Peyer's patch (tissue), 4 donors: ENCODE measurements around the gene CARM1. TPM values are rescaled to one million over a fixed set of nuclear protein-coding genes. Genes with fewer than 3 reads are reported as not detected.

Experiments used
- DNase-seq, 3 donors: peaks; one replicate each; pipeline ENCODE4 v3.0.0-alpha.2; 2017 to 2019
- H3K27ac ChIP-seq, 4 donors: fragments of 200-600 bp; sonication (generic); one replicate each; pipeline ENCODE4 v1.5.1; 2016 to 2019
- H3K27me3 ChIP-seq, 2 donors: fragments of 200-600 bp; sonication (generic); one replicate each; pipeline ENCODE4 v1.5.1; 2019
- H3K36me3 ChIP-seq, 3 donors: fragments of 200-600 bp; sonication (generic); one replicate each; pipeline ENCODE4 v1.5.1; 2016 to 2019
- H3K4me1 ChIP-seq, 4 donors: fragments of 200-600 bp; sonication (generic); one replicate each; pipeline ENCODE4 v1.5.1; 2016 to 2019
- H3K4me3 ChIP-seq, 4 donors: fragments of 200-600 bp; sonication (generic); 1 replicate in 3 of 4; 2 replicates in 1 of 4; pipeline ENCODE4 v1.5.1; 2016 to 2019; ENCODE audit warnings: mild to moderate bottlenecking in 1 of 4
- H3K9me3 ChIP-seq, 4 donors: fragments of 200-600 bp; sonication (generic); one replicate each; pipeline ENCODE4 v1.5.1; 2016 to 2019; ENCODE audit warnings: mild to moderate bottlenecking in 1 of 4
- CTCF ChIP-seq, 6 experiments: fragments of 450-650 bp in 4 of 6; fragments of 200-600 bp in 2 of 6; sonication (generic) in 1 of 6; IDR thresholded peaks; one replicate each; pipeline ENCODE4 v1.5.1; 2017 to 2019; ENCODE audit warnings: antibody characterized with exemption in 6 of 6, mild to moderate bottlenecking in 3 of 6, moderate library complexity in 1 of 6
- POLR2A ChIP-seq, 2 donors: fragments of 450-650 bp; IDR thresholded peaks; one replicate each; pipeline ENCODE4 v1.5.1; 2017; ENCODE audit warnings: antibody characterized with exemption in 2 of 2, mild to moderate bottlenecking in 2 of 2, moderate library complexity in 2 of 2
- total RNA-seq, 4 donors: library from RNA; depleted of rRNA; stranded (reverse); fragments of >200 nt; gene quantifications; one replicate each; pipeline ENCODE4 v1.1.0, GENCODE V29; 2016

CARM1 gene
- total RNA-seq, 4 donors from 2014 or later = 23.8 to 40.6 (median 29.7) TPM

- TF ChIP-seq CTCF (IDR thresholded peaks at IDR 0.05) = no peak
- TF ChIP-seq POLR2A (IDR thresholded peaks at IDR 0.05) = peak; percentile 88 to 92
- H3K9me3 ChIP-seq = no peaks in the 10 kb centered on the region
- peak within 1 kb of the TSS; percentile 88 to 96 (median 92) for H3K27ac ChIP-seq
- peaks cover 0 to 27% (median 12%) of the 10 kb centered on the region in 4 donors for H3K4me1 ChIP-seq
- peak within 1 kb of the TSS; percentile 65 to 97 (median 88) for H3K4me3 ChIP-seq
- H3K27me3 ChIP-seq = no peaks in the 10 kb centered on the region
- H3K36me3 ChIP-seq = no peaks in the 10 kb centered on the region
- peak; percentile 93 to 99 (median 98) for DNase-seq
Observed at GRCh38 chr19:10960314-10961072, 89.1 kb downstream of the CARM1 start, which contains the start of gene SMARCA4. Gene SMARCA4, plus strand, starts transcription at chr19:10961030. Its CDS starts 23,122 bp downstream, at chr19:10984152.

GRCh38 chr19:10961073-10961860 is 89.9 kb downstream of the CARM1 start:
- peak overlapping the region; percentile 65 to 97 (median 88) for H3K4me3 ChIP-seq
- peak overlapping the region; percentile 88 to 96 (median 92) for H3K27ac ChIP-seq
- H3K4me1 ChIP-seq = peaks cover 0 to 27% (median 12%) of the 10 kb centered on the region in 4 donors
- H3K9me3 ChIP-seq = no peaks in the 10 kb centered on the region
- H3K27me3 ChIP-seq = no peaks in the 10 kb centered on the region
- no peak for TF ChIP-seq POLR2A (IDR thresholded peaks at IDR 0.05)
- no peak for TF ChIP-seq CTCF (IDR thresholded peaks at IDR 0.05)
- peak in 2 of 3 donors; percentile 55 to 60 for DNase-seq
- H3K36me3 ChIP-seq = no peaks in the 10 kb centered on the region

- DNase-seq = no peak
- no peak overlapping the region for H3K4me3 ChIP-seq
- H3K27ac ChIP-seq = peak overlapping the region in 2 of 4 donors; percentile 30 to 52
- TF ChIP-seq CTCF (IDR thresholded peaks at IDR 0.05) = no peak
- no peak for TF ChIP-seq POLR2A (IDR thresholded peaks at IDR 0.05)
- H3K36me3 ChIP-seq = no peaks in the 10 kb centered on the region
- no peaks in the 10 kb centered on the region for H3K27me3 ChIP-seq
- peaks cover 0 to 30% (median 12%) of the 10 kb centered on the region in 4 donors for H3K4me1 ChIP-seq
- no peaks in the 10 kb centered on the region for H3K9me3 ChIP-seq
Observed at GRCh38 chr19:10962863-10963262, 91.5 kb downstream of the CARM1 start.

GRCh38 chr19:10963865-10964264 is 92.5 kb downstream of the CARM1 start:
- H3K27ac ChIP-seq = peak overlapping the region in 1 of 4 donors; percentile 52
- TF ChIP-seq POLR2A (IDR thresholded peaks at IDR 0.05) (no peak), CTCF (IDR thresholded peaks at IDR 0.05) (no peak)
- DNase-seq = no peak
- peaks cover 0 to 37% (median 14%) of the 10 kb centered on the region in 4 donors for H3K4me1 ChIP-seq
- no peaks in the 10 kb centered on the region for H3K9me3 ChIP-seq
- H3K36me3 ChIP-seq = no peaks in the 10 kb centered on the region
- H3K27me3 ChIP-seq = no peaks in the 10 kb centered on the region
- no peak overlapping the region for H3K4me3 ChIP-seq

GRCh38 chr19:10964903-10965302 is 93.5 kb downstream of the CARM1 start:
- Histone ChIP-seq H3K9me3 (no peaks in the 10 kb centered on the region), H3K4me3 (no peak overlapping the region), H3K27me3 (no peaks in the 10 kb centered on the region), H3K27ac (no peak overlapping the region), H3K4me1 (peaks cover 0 to 33% (median 14%) of the 10 kb centered on the region in 4 donors), H3K36me3 (no peaks in the 10 kb centered on the region)
- no peak for DNase-seq
- TF ChIP-seq CTCF (IDR thresholded peaks at IDR 0.05) (no peak), POLR2A (IDR thresholded peaks at IDR 0.05) (no peak)
